T1000 (cell line): ENCODE data around the gene REXO2.

Experiments used
- DNase-seq: peaks from one replicate; lab custom pipeline; 2025; ENCODE audit warnings: mixed read lengths; lab: John Stamatoyannopoulos, UW

Gene REXO2

GRCh38 chr11:114440971-114441763 lies 1.9 kb downstream of the REXO2 start:
- DNase-seq = no peak

DNA sequence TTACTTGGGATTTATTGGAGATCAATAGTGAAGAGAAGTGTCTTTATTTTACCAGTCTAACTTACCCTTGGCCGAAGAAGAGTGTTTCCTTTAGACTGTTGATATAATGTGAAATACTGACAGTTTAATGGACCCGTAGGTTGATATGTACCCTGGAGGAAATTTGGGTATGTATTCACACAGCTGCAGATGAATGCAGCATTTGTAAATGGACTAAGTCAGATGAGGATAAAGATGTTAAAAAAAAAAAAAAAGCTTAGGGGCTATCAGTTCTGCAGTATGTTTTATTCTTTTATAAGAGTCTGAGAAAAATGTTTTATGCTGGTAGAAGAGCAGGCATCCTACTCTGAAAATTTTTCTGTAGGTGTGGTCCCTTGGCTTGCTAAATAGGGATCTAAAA lies 2.7 kb downstream of the REXO2 start:
- DNase-seq = no peak

GRCh38 chr11:114442536-114442935 lies 3.3 kb downstream of the REXO2 start:
- no peak for DNase-seq

- no peak for DNase-seq
Measured at GRCh38 chr11:114447444-114447843, 8.2 kb downstream of the REXO2 start.

DNA sequence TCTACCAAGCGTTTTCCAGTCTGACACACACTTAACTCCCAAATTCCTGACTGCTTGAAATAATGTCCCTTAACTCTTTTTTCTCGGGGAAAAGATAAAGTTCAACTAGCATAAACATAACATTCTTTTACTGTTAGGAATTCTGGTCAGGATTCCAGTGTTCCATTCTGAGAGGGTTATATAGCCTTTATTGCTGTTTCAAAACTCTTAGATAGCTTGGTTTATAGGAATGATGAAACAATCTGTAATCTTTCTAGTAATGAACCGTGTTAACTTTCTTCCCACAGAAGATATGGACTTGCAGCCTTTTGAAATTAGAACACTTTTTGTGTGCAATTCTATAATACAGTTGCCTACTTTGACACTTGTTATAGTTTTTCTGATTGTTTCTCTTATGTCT lies 8.6 kb downstream of the REXO2 start:
- DNase-seq = no peak

DNA sequence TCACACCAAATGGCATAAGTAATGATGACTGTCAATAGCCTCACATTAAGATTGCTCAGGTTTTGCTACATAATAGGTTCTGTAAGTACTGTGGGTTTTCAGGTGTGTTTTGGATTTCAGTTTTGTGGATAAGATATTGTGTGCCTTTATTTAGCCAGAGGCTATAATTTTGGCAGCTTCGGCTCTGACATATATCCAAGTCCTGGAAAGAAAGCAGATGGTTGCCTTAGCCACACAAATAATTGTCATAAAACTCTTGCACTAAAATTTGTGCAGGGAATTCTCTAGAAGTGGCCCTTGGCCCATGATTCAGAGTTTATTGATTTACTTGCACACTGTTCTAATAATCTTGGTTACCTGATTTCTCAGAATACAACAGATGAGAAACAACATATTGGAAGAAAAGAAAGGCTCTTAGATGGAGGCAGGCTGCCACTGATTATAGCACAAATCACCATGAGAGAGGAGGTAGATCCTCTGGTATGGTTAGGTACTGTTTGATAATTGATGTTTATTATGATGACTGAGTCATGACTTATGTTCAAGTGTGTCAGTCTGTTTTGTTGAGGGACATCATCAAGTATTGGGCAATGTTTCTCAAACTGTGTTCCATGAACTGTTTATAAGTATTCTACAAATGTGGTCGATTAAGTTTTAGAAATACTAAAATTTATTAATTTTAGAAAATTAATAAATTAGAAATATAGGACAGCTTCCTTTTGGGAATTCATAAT lies 9.6 kb downstream of the REXO2 start:
- no peak for DNase-seq

- no peak for DNase-seq
Measured at GRCh38 chr11:114449845-114450244, 10.6 kb downstream of the REXO2 start.

DNA sequence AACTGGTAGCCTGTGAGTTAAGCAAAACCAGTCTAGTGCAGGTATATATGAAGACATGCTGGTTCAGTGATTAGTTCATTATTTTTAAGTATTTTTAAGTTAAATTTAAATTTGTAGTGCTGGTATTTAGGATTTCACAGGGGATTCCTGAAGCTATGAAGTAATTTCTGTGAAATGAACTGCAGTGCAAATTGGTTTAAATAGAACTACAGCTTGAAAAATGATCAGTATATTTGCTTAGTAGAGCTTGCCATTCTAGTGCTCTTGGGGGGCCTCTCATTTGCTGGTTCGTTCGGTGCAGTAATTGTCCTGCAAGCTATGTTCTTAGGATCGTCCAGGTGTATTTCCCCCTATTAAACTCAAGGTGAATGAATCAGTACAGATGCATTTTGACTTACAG lies 13.1 kb downstream of the REXO2 start:
- DNase-seq = no peak

GRCh38 chr11:114463999-114464398 lies 24.7 kb downstream of the REXO2 start:
- no peak for DNase-seq

- no peak for DNase-seq
Measured at GRCh38 chr11:114466742-114467141, 27.5 kb downstream of the REXO2 start.

DNA sequence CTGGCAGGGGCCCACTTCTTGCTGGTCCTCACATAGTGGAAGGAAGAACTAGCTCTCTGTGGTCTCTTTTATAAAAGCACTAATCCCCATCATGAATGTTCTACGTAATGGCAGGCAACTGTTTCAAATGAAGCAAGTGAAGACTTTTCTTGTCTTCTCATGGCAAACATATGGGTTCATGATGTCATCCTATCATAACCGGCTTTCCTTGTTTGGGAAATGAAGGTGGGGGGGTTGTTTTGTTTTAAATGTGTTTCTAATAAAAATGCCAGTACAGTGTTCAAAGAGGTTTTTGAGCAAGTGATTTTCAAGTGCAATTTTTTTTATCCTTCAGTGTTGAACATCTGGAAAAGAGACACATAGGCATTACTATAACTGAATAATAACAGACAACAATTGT lies 33.4 kb downstream of the REXO2 start:
- no peak for DNase-seq

GRCh38 chr11:114478001-114478410 lies 38.7 kb downstream of the REXO2 start:
- DNase-seq = no peak

- no peak for DNase-seq
Measured at GRCh38 chr11:114478768-114479167, 39.5 kb downstream of the REXO2 start.

- DNase-seq = no peak
Measured at GRCh38 chr11:114479331-114479730, 40.1 kb downstream of the REXO2 start.

DNA sequence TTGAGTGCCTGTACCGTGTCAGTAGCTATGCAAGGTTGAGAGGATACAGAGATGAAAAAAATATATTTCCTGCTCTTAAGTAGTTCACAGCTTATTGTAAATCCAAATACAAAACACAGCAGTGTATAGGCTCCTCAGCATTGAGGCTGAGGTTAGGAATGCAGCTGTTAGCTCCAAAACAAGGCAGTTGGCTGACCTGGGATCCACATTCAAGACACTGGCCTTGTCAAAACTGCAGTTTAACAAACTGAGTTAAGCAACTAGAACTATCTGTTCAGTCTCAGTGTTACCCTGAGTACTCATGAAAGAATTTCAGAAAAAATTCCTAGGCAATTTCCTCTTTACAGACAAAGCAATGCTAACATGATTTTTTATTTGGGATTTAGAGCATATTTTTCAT lies 42.8 kb downstream of the REXO2 start:
- DNase-seq = no peak

- DNase-seq = no peak
Measured at GRCh38 chr11:114483929-114484328, 44.7 kb downstream of the REXO2 start.

DNA sequence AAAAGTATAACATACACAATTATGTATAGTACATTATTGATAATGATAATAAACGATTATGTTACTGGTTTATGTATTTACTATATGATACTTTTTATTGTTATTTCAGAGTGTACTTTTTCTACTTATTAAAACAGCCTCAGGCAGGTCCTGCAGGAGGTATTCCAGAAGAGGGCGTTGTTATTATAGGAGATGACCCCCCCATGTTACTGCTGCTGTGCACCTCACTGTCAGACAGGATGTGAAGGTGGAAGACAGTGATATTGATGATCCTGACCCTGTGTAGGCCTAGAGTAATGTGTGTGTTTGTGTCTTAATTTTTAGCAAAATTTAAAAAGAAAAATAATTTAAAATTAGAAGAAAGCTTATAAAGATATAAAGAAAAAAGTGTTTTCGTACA lies 57.6 kb downstream of the REXO2 start:
- DNase-seq = no peak

DNA sequence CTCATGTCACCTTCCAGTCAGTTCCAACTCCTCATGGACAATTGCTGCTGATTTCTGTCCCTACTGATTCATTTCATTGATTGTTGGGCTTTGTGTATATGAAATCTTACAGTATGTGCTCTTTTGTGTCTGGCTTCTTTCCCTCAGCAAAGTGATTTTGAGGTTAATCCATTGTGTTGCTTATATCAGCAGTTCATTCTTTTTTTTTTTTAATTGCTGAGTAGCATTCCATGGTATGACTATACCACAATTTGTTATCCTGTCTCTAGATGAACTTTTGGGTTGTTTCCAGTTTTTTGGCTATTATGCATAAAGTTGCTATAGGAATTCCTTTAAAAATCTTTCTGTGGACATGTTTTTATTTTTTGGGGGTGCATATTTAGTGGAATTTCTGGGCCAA lies 60.5 kb downstream of the REXO2 start:
- no peak for DNase-seq
